Panc1 (cell line): ENCODE results near the gene NBDY. TPM values are rescaled to one million over a fixed set of nuclear protein-coding genes. Genes with fewer than 3 reads are reported as not detected.

Source experiments
- ATAC-seq: fragments of 200-7000 bp; cut with Tn5 transposase; 2 replicates; pipeline ENCODE4 v1.9.1; 2020; ENCODE audit warnings: mild to moderate bottlenecking, moderate library complexity
- BruUV-seq: library from RNA; stranded (reverse); fragments of 400-500 nt; replicated peaks from 2 replicates; lab custom pipeline; 2021; lab: Mats Ljungman, UMichigan
- CTCF ChIA-PET: fragments of 300-600 bp; sonication (Branson Sonifier 250); formaldehyde crosslinking; loops from one replicate; lab custom pipeline; 2022; ENCODE audit warnings: antibody characterized with exemption; lab: Charles Lee
- POLR2A ChIA-PET: fragments of 300-600 bp; sonication (Branson Sonifier 250); formaldehyde crosslinking; loops from one replicate; lab custom pipeline; 2022; ENCODE audit warnings: antibody characterized with exemption; lab: Charles Lee
- DNase-seq: peaks from one replicate; pipeline ENCODE4 v3.0.0-alpha.2; 2010; ENCODE audit warnings: low read depth, low spot score
- H3K27ac ChIP-seq: 2 replicates; pipeline ENCODE4 v1.5.1; 2011; ENCODE audit warnings: mild to moderate bottlenecking, low read length, inconsistent platforms
- H3K27me3 ChIP-seq: fragments of 200-500 bp; sonication (Bioruptor generic); 2 replicates; pipeline ENCODE4 v1.6.0; 2014; ENCODE audit warnings: low read length, inconsistent platforms; ENCODE audit not compliant: control insufficient read depth, insufficient read depth
- H3K36me3 ChIP-seq: fragments of 200-500 bp; sonication (Bioruptor generic); 2 replicates; pipeline ENCODE4 v1.5.1; 2014; ENCODE audit warnings: inconsistent platforms, mild to moderate bottlenecking, low read length, moderate library complexity; ENCODE audit not compliant: control insufficient read depth, insufficient read depth
- H3K4me1 ChIP-seq: 2 replicates; pipeline ENCODE4 v1.5.1; 2011; ENCODE audit warnings: inconsistent platforms, mild to moderate bottlenecking, low read length, moderate library complexity; ENCODE audit not compliant: control insufficient read depth, insufficient read depth
- H3K4me3 ChIP-seq, 2 experiments: 2 replicates each; pipeline ENCODE4 v1.5.1; 2011 to 2012; ENCODE audit warnings: low read depth in 2 of 2, low read length in 2 of 2, mild to moderate bottlenecking in 2 of 2, inconsistent platforms in 1 of 2, moderate library complexity in 1 of 2
- H3K9me3 ChIP-seq: fragments of 200-500 bp; sonication (Bioruptor generic); 2 replicates; pipeline ENCODE4 v1.5.1; 2014; ENCODE audit warnings: low read depth, mild to moderate bottlenecking, inconsistent platforms, low read length, moderate library complexity; ENCODE audit not compliant: control insufficient read depth, insufficient read depth
- POLR2AphosphoS5 ChIP-seq: IDR thresholded peaks from 2 replicates; pipeline ENCODE4 v1.6.1; 2012; ENCODE audit warnings: mild to moderate bottlenecking, low read depth, low read length, moderate library complexity
- REST ChIP-seq, 2 experiments: IDR thresholded peaks; 2 replicates each; pipeline ENCODE4 v1.6.1; 2011 to 2012; ENCODE audit warnings: low read depth in 2 of 2, control low read depth in 1 of 2, low read length in 1 of 2, mild to moderate bottlenecking in 1 of 2, moderate library complexity in 1 of 2; ENCODE audit not compliant: insufficient read depth in 1 of 2
- SIN3A ChIP-seq: IDR thresholded peaks from 2 replicates; pipeline ENCODE4 v1.6.1; 2012; ENCODE audit warnings: low read depth, mild to moderate bottlenecking, low read length, moderate library complexity, borderline replicate concordance; ENCODE audit not compliant: insufficient read depth
- TCF7L2 ChIP-seq: IDR thresholded peaks from 2 replicates; pipeline ENCODE4 v1.6.1; 2011; ENCODE audit warnings: mild to moderate bottlenecking, low read depth, low read length, inconsistent platforms
- in situ Hi-C: cut with HindIII; loops from 2 replicates; pipeline ENCODE4 v1.10.0; 2016; ENCODE audit warnings: low sequenced_read_pairs, low pct_unique_long_range_greater_than_20kb
- intact Hi-C: fragments of 100-400 bp; cut with micrococcal nuclease; formaldehyde crosslinking; loops from one replicate; pipeline ENCODE4 v1.10.0; 2022; ENCODE audit not compliant: unreplicated experiment
- total RNA-seq: library from RNA; stranded (reverse); gene quantifications from one replicate; pipeline ENCODE4 v1.2.1, GENCODE V29; 2021; ENCODE audit not compliant: unreplicated experiment
- TF ChIP-seq, protein P1 (sequence below): fragments of 450-650 bp; IDR thresholded peaks from 2 replicates; pipeline ENCODE4 v1.5.1; 2017; ENCODE audit warnings: mild to moderate bottlenecking

The NBDY gene
- total RNA-seq, 1 experiment from 2014 or later: 52.0 TPM

- no TSS peak for BruUV-seq
- ChIA-PET POLR2A (no interaction called here), CTCF (no interaction called here)
- ATAC-seq (no peak), DNase-seq (no peak)
- intact Hi-C loops (no loop called here), in situ Hi-C loops (no loop called here)
- no peaks in the 10 kb centered on the region for H3K4me1 ChIP-seq
- no peak overlapping the region for H3K27ac ChIP-seq
- no peaks in the 10 kb centered on the region for H3K27me3 ChIP-seq
- H3K36me3 ChIP-seq: no peaks in the 10 kb centered on the region
- H3K4me3 ChIP-seq: no peak overlapping the region
- TF ChIP-seq REST (IDR thresholded peaks at IDR 0.05; ENCODE audit: insufficient read depth in 1 of 2, low read depth in 2 of 2, low read length in 1 of 2) (no peak), POLR2AphosphoS5 (no peak), TCF7L2 (no peak), SIN3A (no peak)
- TF ChIP-seq, protein P1, sequence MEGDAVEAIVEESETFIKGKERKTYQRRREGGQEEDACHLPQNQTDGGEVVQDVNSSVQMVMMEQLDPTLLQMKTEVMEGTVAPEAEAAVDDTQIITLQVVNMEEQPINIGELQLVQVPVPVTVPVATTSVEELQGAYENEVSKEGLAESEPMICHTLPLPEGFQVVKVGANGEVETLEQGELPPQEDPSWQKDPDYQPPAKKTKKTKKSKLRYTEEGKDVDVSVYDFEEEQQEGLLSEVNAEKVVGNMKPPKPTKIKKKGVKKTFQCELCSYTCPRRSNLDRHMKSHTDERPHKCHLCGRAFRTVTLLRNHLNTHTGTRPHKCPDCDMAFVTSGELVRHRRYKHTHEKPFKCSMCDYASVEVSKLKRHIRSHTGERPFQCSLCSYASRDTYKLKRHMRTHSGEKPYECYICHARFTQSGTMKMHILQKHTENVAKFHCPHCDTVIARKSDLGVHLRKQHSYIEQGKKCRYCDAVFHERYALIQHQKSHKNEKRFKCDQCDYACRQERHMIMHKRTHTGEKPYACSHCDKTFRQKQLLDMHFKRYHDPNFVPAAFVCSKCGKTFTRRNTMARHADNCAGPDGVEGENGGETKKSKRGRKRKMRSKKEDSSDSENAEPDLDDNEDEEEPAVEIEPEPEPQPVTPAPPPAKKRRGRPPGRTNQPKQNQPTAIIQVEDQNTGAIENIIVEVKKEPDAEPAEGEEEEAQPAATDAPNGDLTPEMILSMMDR: 0 out of 2 replicates have a peak, but pooled peaks have one; percentile 36
- no peaks in the 10 kb centered on the region for H3K9me3 ChIP-seq
These were observed 59.7 kb downstream of the NBDY start for GRCh38 chrX:56788717-56789122.

DNA sequence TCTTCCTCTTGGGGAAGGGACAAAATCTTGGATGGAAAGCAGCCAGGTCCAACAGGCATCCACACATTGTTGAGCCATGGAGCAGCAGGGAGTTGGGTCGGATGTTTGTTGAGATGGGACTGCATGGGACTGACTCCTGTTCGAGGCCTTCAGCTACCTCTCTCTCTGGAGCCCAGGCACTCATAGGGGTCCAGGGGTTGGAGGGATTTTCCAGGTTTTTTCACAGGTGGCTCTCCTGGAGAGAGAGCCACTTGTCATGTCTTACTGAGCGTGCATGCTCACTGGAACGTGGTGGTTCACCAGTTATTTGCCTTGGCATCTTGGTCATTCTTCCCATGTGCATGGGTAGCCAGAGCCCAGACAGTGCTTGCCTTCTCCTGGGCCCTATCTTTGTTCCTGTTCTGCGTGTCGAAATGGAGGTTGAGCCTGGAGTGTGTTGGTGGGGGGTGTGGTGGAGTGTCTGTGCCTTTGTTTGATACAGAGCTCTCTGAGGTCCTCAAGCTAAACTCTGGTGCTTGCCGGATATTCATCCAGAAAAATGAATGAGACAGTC, 60.6 kb downstream of the NBDY start:
- Histone ChIP-seq H3K9me3 (no peaks in the 10 kb centered on the region), H3K4me1 (no peaks in the 10 kb centered on the region), H3K4me3 (no peak overlapping the region), H3K27me3 (no peaks in the 10 kb centered on the region), H3K27ac (no peak overlapping the region), H3K36me3 (no peaks in the 10 kb centered on the region)
- ChIA-PET CTCF (no interaction called here), POLR2A (no interaction called here)
- DNase-seq: no peak
- intact Hi-C loops: no loop called here
- TF ChIP-seq, protein P1: no peak
- TF ChIP-seq SIN3A (no peak), REST (IDR thresholded peaks at IDR 0.05; ENCODE audit: insufficient read depth in 1 of 2, low read depth in 2 of 2, low read length in 1 of 2) (no peak), POLR2AphosphoS5 (no peak), TCF7L2 (no peak)
- BruUV-seq: no TSS peak
- in situ Hi-C loops: no loop called here
- ATAC-seq: no peak
